ENCODE data around the gene TCOF1. TPM values are rescaled to one million over a fixed set of nuclear protein-coding genes. Genes with fewer than 3 reads are reported as not detected.
A peak's percentile ranks its signal among the peaks of the same experiment; 100 is the strongest.

The TCOF1 gene
- total RNA-seq, 2 experiments from 2014 or later = 61.3 to 108 TPM

GRCh38 chr5:150446088-150446487 lies 88.6 kb downstream of the TCOF1 start:
- no TSS peak for BruUV-seq (replicated peaks)
- Histone ChIP-seq H3K27ac (ENCODE audit: low read depth, low read length, poor library complexity, severe bottlenecking) (no peak overlapping the region), H3K4me3 (ENCODE audit: low read depth, low read length, poor library complexity, severe bottlenecking) (no peak overlapping the region), H2AFZ (ENCODE audit: low read length) (no peak overlapping the region), H3K9me3 (ENCODE audit: low read length) (peaks cover 7% of the 10 kb centered on the region; the same call in 1 of the 2 replicates), H4K20me1 (ENCODE audit: insufficient read depth, low read length) (peaks cover 31% of the 10 kb centered on the region), H3K79me2 (ENCODE audit: insufficient read depth, low read depth, low read length) (peaks cover 35% of the 10 kb centered on the region), H3K36me3 (ENCODE audit: insufficient read depth, low read length) (peaks cover 73% of the 10 kb centered on the region), H3K9me2 (ENCODE audit: insufficient read depth, low read length) (no peaks in the 10 kb centered on the region), H3K4me1 (ENCODE audit: insufficient read depth, low read length, poor library complexity, severe bottlenecking) (peaks cover 20% of the 10 kb centered on the region), H3K4me2 (ENCODE audit: low read length) (no peak overlapping the region)
- ChIA-PET CTCF (ENCODE audit: unreplicated experiment) (interaction anchor here (0.6 kb wide), 1 partner anchor 45 kb away, joined by 4 read pairs; no protein-coding TSS in a partner anchor), POLR2A (interaction anchor here (0.6 to 1.3 kb wide), 5 partner anchors 11 to 35 kb away, joined by 3 to 6 read pairs (median 3); no protein-coding TSS in a partner anchor)
- TF ChIP-seq EZH2phosphoT487 (IDR thresholded peaks at IDR 0.05; ENCODE audit: borderline replicate concordance, low read depth, low read length) (no peak), CTCF (conservative IDR thresholded peaks at IDR 0.05; ENCODE audit: low read length) (no peak)
- intact Hi-C loops (cut with micrococcal nuclease; ENCODE audit: unreplicated experiment) = no loop called here
- DNase-seq (ENCODE audit: low spot score) = no peak

GRCh38 chr5:150446583-150446982 lies 89.1 kb downstream of the TCOF1 start:
- H3K27ac ChIP-seq (ENCODE audit: low read depth, low read length, poor library complexity, severe bottlenecking) = no peak overlapping the region
- DNase-seq (ENCODE audit: low spot score) = no peak
- no TSS peak for BruUV-seq (replicated peaks)
- H3K9me3 ChIP-seq (ENCODE audit: low read length) = peaks cover 7% of the 10 kb centered on the region; the same call in 1 of the 2 replicates
- intact Hi-C loops (cut with micrococcal nuclease; ENCODE audit: unreplicated experiment) = no loop called here
- peaks cover 31% of the 10 kb centered on the region for H4K20me1 ChIP-seq (ENCODE audit: insufficient read depth, low read length)
- POLR2A ChIA-PET = interaction anchor here (0.6 to 1.3 kb wide), 5 partner anchors 11 to 562 kb away, joined by 3 to 6 read pairs (median 3); no protein-coding TSS in a partner anchor
- H3K4me1 ChIP-seq (ENCODE audit: insufficient read depth, low read length, poor library complexity, severe bottlenecking) = peaks cover 20% of the 10 kb centered on the region
- 0 out of 2 replicates have a peak overlapping the region, but pooled peaks have one; percentile 79 for H3K4me2 ChIP-seq (ENCODE audit: low read length)
- CTCF ChIA-PET (ENCODE audit: unreplicated experiment) = interaction anchor here (0.6 kb wide), 1 partner anchor 46 kb away, joined by 4 read pairs; no protein-coding TSS in a partner anchor
- no peak for TF ChIP-seq CTCF (conservative IDR thresholded peaks at IDR 0.05; ENCODE audit: low read length)
- no peak for TF ChIP-seq EZH2phosphoT487 (IDR thresholded peaks at IDR 0.05; ENCODE audit: borderline replicate concordance, low read depth, low read length)
- H3K79me2 ChIP-seq (ENCODE audit: insufficient read depth, low read depth, low read length) = peaks cover 35% of the 10 kb centered on the region
- no peaks in the 10 kb centered on the region for H3K9me2 ChIP-seq (ENCODE audit: insufficient read depth, low read length)
- H2AFZ ChIP-seq (ENCODE audit: low read length) = no peak overlapping the region
- peaks cover 73% of the 10 kb centered on the region for H3K36me3 ChIP-seq (ENCODE audit: insufficient read depth, low read length)
- no peak overlapping the region for H3K4me3 ChIP-seq (ENCODE audit: low read depth, low read length, poor library complexity, severe bottlenecking)

- POLR2A ChIA-PET = interaction anchor here (0.9 kb wide), 1 partner anchor 10 kb away, joined by 3 read pairs; no protein-coding TSS in a partner anchor
- Histone ChIP-seq H4K20me1 (ENCODE audit: insufficient read depth, low read length) (peaks cover 31% of the 10 kb centered on the region), H3K4me2 (ENCODE audit: low read length) (peak overlapping the region; percentile 79), H3K9me2 (ENCODE audit: insufficient read depth, low read length) (no peaks in the 10 kb centered on the region), H2AFZ (ENCODE audit: low read length) (no peak overlapping the region), H3K36me3 (ENCODE audit: insufficient read depth, low read length) (peaks cover 68% of the 10 kb centered on the region), H3K79me2 (ENCODE audit: insufficient read depth, low read depth, low read length) (peaks cover 35% of the 10 kb centered on the region), H3K9me3 (ENCODE audit: low read length) (peaks cover 7% of the 10 kb centered on the region; the same call in 1 of the 2 replicates), H3K27ac (ENCODE audit: low read depth, low read length, poor library complexity, severe bottlenecking) (peak overlapping the region; percentile 80), H3K4me1 (ENCODE audit: insufficient read depth, low read length, poor library complexity, severe bottlenecking) (peaks cover 20% of the 10 kb centered on the region), H3K4me3 (ENCODE audit: low read depth, low read length, poor library complexity, severe bottlenecking) (peak overlapping the region; percentile 97)
- CTCF ChIA-PET (ENCODE audit: unreplicated experiment) = no interaction called here
- TF ChIP-seq CTCF (conservative IDR thresholded peaks at IDR 0.05; ENCODE audit: low read length) (no peak), EZH2phosphoT487 (IDR thresholded peaks at IDR 0.05; ENCODE audit: borderline replicate concordance, low read depth, low read length) (no peak)
- intact Hi-C loops (cut with micrococcal nuclease; ENCODE audit: unreplicated experiment) = no loop called here
- BruUV-seq (replicated peaks) = no TSS peak
- DNase-seq (ENCODE audit: low spot score) = no peak
These were observed 89.7 kb downstream of the TCOF1 start for GRCh38 chr5:150447188-150447587.
